ENCODE measurements around the gene GMCL1. TPM values are rescaled to one million over a fixed set of nuclear protein-coding genes. Genes with fewer than 3 reads are reported as not detected.

The GMCL1 gene
- total and polyA plus RNA-seq, 9 of the 15 experiments (the other 6 are each of a cell fraction or from before 2014, with no cell fraction given): 7.0 to 27.3 (median 15.4) TPM

- TF ChIP-seq, protein P1, sequence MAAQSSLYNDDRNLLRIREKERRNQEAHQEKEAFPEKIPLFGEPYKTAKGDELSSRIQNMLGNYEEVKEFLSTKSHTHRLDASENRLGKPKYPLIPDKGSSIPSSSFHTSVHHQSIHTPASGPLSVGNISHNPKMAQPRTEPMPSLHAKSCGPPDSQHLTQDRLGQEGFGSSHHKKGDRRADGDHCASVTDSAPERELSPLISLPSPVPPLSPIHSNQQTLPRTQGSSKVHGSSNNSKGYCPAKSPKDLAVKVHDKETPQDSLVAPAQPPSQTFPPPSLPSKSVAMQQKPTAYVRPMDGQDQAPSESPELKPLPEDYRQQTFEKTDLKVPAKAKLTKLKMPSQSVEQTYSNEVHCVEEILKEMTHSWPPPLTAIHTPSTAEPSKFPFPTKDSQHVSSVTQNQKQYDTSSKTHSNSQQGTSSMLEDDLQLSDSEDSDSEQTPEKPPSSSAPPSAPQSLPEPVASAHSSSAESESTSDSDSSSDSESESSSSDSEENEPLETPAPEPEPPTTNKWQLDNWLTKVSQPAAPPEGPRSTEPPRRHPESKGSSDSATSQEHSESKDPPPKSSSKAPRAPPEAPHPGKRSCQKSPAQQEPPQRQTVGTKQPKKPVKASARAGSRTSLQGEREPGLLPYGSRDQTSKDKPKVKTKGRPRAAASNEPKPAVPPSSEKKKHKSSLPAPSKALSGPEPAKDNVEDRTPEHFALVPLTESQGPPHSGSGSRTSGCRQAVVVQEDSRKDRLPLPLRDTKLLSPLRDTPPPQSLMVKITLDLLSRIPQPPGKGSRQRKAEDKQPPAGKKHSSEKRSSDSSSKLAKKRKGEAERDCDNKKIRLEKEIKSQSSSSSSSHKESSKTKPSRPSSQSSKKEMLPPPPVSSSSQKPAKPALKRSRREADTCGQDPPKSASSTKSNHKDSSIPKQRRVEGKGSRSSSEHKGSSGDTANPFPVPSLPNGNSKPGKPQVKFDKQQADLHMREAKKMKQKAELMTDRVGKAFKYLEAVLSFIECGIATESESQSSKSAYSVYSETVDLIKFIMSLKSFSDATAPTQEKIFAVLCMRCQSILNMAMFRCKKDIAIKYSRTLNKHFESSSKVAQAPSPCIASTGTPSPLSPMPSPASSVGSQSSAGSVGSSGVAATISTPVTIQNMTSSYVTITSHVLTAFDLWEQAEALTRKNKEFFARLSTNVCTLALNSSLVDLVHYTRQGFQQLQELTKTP (IDR thresholded peaks at IDR 0.05; ENCODE audit: low read depth in 1 of 2, partially characterized antibody in 2 of 2): peak in 1 of 2 experiments; percentile 9
- TF ChIP-seq JUND (IDR thresholded peaks at IDR 0.05; ENCODE audit: borderline replicate concordance, low read depth, low read length): peak; percentile 27; the same call in 1 of the 2 replicates
- TF ChIP-seq JUND (tag; IDR thresholded peaks at IDR 0.05; ENCODE audit: borderline replicate concordance, low read depth, low read length): no peak
- no peak for TF ChIP-seq SIRT6 (IDR thresholded peaks at IDR 0.05; ENCODE audit: low read depth, low read length)
- TF ChIP-seq ELK3 (CRISPR knock-in tag; IDR thresholded peaks at IDR 0.05): no peak
- TF ChIP-seq LARP7 (IDR thresholded peaks at IDR 0.05): no peak
- peak; percentile 94 for TF ChIP-seq GMEB1 (CRISPR knock-in tag; IDR thresholded peaks at IDR 0.05)
- 0 out of 2 replicates have a peak, but pooled peaks have one; percentile 26 for TF ChIP-seq ETV5 (CRISPR knock-in tag; IDR thresholded peaks at IDR 0.05; ENCODE audit: low read depth)
- no peak for TF ChIP-seq MCM7 (IDR thresholded peaks at IDR 0.05)
- TF ChIP-seq, protein P2, sequence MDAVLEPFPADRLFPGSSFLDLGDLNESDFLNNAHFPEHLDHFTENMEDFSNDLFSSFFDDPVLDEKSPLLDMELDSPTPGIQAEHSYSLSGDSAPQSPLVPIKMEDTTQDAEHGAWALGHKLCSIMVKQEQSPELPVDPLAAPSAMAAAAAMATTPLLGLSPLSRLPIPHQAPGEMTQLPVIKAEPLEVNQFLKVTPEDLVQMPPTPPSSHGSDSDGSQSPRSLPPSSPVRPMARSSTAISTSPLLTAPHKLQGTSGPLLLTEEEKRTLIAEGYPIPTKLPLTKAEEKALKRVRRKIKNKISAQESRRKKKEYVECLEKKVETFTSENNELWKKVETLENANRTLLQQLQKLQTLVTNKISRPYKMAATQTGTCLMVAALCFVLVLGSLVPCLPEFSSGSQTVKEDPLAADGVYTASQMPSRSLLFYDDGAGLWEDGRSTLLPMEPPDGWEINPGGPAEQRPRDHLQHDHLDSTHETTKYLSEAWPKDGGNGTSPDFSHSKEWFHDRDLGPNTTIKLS (IDR thresholded peaks at IDR 0.05; ENCODE audit: borderline replicate concordance, low read depth): peak; percentile 100
- TF ChIP-seq ELF2 (CRISPR knock-in tag; IDR thresholded peaks at IDR 0.05): no peak
- no peak for TF ChIP-seq NCOA6 (IDR thresholded peaks at IDR 0.05)
- no peak for TF ChIP-seq NFE2 (IDR thresholded peaks at IDR 0.05; ENCODE audit: low read depth)
- TF ChIP-seq TRIM28 (IDR thresholded peaks at IDR 0.05): no peak
- 0 out of 2 replicates have a peak, but pooled peaks have one; percentile 22 for TF ChIP-seq RBM34 (IDR thresholded peaks at IDR 0.05; ENCODE audit: borderline replicate concordance, insufficient read depth, low read length)
- no peak for TF ChIP-seq DPF2 (IDR thresholded peaks at IDR 0.05)
- peak; percentile 61; the same call in 1 of the 2 replicates for TF ChIP-seq JUN (IDR thresholded peaks at IDR 0.05; ENCODE audit: borderline replicate concordance, low read depth, low read length)
- TF ChIP-seq JUN (CRISPR knock-in tag; IDR thresholded peaks at IDR 0.05; ENCODE audit: borderline replicate concordance): 0 out of 2 replicates have a peak, but pooled peaks have one; percentile 25
- TF ChIP-seq ID3 (CRISPR knock-in tag; IDR thresholded peaks at IDR 0.05): no peak
- TF ChIP-seq ID3 (tag; IDR thresholded peaks at IDR 0.05): no peak
- TF ChIP-seq PHB (CRISPR knock-in tag; IDR thresholded peaks at IDR 0.05): no peak
These were observed at the start of gene GMCL1 (continued) for GRCh38 chr2:69829256-69830044.
